ENCODE data around the gene KRTAP1-3. TPM values are rescaled to one million over a fixed set of nuclear protein-coding genes. Genes with fewer than 3 reads are reported as not detected.
"Not testable (repeated sequence)": the region's sequence is repeated elsewhere in the genome, so short reads cannot be mapped to it uniquely, and the experiment has no call there.

The KRTAP1-3 gene
- total RNA-seq, 1 experiment from 2014 or later = not detected

DNA sequence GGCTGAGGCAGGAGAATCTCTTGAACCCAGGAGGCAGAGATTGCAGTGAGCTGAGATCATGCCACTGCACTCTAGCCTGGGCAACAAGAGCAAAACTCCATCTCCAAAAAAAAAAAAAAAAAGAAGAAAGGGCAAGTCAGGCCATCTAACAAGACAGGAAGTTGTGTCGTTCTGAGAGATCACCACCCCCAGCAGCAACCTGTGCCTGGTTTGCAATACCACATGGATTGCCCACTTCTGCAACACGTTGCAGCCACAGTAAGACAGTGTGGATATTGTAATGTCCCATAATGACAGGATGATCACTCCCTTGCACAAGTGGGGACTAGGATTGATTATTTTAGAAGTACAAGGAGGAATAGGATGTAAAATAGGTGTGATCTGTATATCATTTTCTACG, 34.4 kb upstream of the KRTAP1-3 start (continued):
- TF ChIP-seq, protein P1, sequence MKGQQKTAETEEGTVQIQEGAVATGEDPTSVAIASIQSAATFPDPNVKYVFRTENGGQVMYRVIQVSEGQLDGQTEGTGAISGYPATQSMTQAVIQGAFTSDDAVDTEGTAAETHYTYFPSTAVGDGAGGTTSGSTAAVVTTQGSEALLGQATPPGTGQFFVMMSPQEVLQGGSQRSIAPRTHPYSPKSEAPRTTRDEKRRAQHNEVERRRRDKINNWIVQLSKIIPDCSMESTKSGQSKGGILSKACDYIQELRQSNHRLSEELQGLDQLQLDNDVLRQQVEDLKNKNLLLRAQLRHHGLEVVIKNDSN (CRISPR knock-in tag; IDR thresholded peaks at IDR 0.05) = no peak
- TF ChIP-seq NFATC4 (CRISPR knock-in tag; IDR thresholded peaks at IDR 0.05) = no peak
- TF ChIP-seq RELA (CRISPR knock-in tag; IDR thresholded peaks at IDR 0.05; ENCODE audit: borderline replicate concordance) = no peak

DNA sequence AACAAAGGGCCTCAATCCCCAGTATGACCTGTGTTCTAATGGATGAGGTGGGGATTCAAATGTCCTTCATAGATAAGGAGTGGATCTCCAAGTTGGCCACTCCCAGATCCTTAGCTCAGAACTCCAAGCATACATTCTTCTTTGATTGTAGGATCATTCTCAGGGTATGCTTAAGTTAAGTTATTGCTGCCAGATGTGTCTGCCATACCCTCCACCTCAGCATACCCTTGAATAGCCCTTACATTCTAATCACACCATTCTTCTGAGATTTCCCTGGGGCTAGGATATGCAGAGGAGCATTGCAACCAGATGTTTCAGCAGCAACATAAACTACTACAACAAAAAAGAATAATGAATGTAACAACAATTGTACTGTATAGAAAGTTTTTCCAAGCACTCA, 32.6 kb upstream of the KRTAP1-3 start:
- ChIA-PET CTCF (no interaction called here), POLR2A (no interaction called here)
- H3K4me3 Mint-ChIP-seq = no peak overlapping the region
- H3K27ac Mint-ChIP-seq = no peak overlapping the region
- H3K4me1 Mint-ChIP-seq = peaks cover 4% of the 10 kb centered on the region; the same call in 1 of the 2 replicates
- no peaks in the 10 kb centered on the region for H3K27me3 Mint-ChIP-seq (ENCODE audit: low read depth)
- TF ChIP-seq ZNF138 (CRISPR knock-in tag; conservative IDR thresholded peaks at IDR 0.05) = no peak
- TF ChIP-seq TEAD1 (CRISPR knock-in tag; IDR thresholded peaks at IDR 0.05) = no peak
- TF ChIP-seq MYBL2 (CRISPR knock-in tag; IDR thresholded peaks at IDR 0.05) = no peak
- no peak for TF ChIP-seq ZNF317 (CRISPR knock-in tag; IDR thresholded peaks at IDR 0.05; ENCODE audit: borderline replicate concordance, low read depth)
- no peak for TF ChIP-seq TP53 (CRISPR knock-in tag; IDR thresholded peaks at IDR 0.05)
- TF ChIP-seq, protein P2, sequence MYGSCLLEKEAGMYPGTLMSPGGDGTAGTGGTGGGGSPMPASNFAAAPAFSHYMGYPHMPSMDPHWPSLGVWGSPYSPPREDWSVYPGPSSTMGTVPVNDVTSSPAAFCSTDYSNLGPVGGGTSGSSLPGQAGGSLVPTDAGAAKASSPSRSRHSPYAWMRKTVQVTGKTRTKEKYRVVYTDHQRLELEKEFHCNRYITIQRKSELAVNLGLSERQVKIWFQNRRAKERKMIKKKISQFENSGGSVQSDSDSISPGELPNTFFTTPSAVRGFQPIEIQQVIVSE (CRISPR knock-in tag; IDR thresholded peaks at IDR 0.05; ENCODE audit: borderline replicate concordance) = no peak
- no peak for TF ChIP-seq IRF2 (CRISPR knock-in tag; IDR thresholded peaks at IDR 0.05; ENCODE audit: borderline replicate concordance, low read depth)
- H3K9me3 Mint-ChIP-seq = no peaks in the 10 kb centered on the region
- no peaks in the 10 kb centered on the region for H3K36me3 Mint-ChIP-seq
- DNase-seq (ENCODE audit: low spot score) (no peak), ATAC-seq (no peak)

DNA sequence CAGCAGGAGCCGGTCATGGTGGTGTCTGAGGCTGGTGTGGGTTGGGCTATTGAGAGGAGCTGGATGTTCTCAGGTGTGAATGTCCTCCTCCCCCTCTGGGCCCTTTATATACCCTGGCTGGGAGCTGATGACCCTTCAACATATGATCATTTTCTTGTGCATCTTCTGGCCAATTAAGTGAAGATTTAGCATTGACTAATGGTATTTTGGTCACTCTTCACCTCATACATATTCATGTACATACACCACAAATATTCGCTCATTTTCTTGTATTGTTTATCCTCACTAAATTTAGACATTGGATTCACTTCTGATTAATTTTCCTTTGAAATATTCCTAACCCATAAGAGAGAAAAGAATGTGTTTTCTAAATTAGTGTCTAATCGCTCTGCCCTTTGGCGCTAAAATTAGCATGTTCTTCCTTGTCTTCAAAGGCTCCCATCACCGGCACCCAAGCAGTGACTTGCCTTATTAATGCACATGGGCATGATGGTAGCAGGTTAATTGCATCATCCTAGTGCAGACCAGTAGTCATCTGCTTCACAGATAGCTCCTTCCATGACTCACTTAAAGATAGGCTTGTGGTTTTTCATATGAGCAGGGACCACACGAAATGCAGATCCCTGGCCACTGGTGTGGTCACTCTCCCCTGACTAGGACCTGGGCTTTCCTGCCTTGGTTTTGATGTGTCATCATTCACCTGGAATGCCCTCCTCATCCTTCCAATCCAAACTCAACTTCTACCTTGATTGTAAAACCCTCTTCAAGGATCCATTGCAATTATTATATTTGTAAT, 31.4 kb upstream of the KRTAP1-3 start, which contains the start of gene KRTAP2-4:
TSS of gene KRTAP2-4 (minus strand) at position 51 of the 796 bp plus-strand sequence. CDS start at position 17, 34 bp downstream.
- Mint-ChIP-seq H3K27ac (no peak within 1 kb of the TSS), H3K36me3 (no peaks in the 10 kb centered on the region), H3K4me1 (peaks cover 4% of the 10 kb centered on the region; the same call in 1 of the 2 replicates), H3K9me3 (no peaks in the 10 kb centered on the region), H3K4me3 (no peak within 1 kb of the TSS), H3K27me3 (ENCODE audit: low read depth) (no peaks in the 10 kb centered on the region)
- DNase-seq (ENCODE audit: low spot score) (no peak), ATAC-seq (no peak)
- ChIA-PET POLR2A (no interaction called here), CTCF (no interaction called here)
- TF ChIP-seq, protein P3, sequence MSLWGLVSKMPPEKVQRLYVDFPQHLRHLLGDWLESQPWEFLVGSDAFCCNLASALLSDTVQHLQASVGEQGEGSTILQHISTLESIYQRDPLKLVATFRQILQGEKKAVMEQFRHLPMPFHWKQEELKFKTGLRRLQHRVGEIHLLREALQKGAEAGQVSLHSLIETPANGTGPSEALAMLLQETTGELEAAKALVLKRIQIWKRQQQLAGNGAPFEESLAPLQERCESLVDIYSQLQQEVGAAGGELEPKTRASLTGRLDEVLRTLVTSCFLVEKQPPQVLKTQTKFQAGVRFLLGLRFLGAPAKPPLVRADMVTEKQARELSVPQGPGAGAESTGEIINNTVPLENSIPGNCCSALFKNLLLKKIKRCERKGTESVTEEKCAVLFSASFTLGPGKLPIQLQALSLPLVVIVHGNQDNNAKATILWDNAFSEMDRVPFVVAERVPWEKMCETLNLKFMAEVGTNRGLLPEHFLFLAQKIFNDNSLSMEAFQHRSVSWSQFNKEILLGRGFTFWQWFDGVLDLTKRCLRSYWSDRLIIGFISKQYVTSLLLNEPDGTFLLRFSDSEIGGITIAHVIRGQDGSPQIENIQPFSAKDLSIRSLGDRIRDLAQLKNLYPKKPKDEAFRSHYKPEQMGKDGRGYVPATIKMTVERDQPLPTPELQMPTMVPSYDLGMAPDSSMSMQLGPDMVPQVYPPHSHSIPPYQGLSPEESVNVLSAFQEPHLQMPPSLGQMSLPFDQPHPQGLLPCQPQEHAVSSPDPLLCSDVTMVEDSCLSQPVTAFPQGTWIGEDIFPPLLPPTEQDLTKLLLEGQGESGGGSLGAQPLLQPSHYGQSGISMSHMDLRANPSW (CRISPR knock-in tag; conservative IDR thresholded peaks at IDR 0.05; ENCODE audit: low read depth) = no peak
- TF ChIP-seq GABPB1 (CRISPR knock-in tag; IDR thresholded peaks at IDR 0.05) = 0 out of 2 replicates have a peak, but pooled peaks have one; percentile 17

DNA sequence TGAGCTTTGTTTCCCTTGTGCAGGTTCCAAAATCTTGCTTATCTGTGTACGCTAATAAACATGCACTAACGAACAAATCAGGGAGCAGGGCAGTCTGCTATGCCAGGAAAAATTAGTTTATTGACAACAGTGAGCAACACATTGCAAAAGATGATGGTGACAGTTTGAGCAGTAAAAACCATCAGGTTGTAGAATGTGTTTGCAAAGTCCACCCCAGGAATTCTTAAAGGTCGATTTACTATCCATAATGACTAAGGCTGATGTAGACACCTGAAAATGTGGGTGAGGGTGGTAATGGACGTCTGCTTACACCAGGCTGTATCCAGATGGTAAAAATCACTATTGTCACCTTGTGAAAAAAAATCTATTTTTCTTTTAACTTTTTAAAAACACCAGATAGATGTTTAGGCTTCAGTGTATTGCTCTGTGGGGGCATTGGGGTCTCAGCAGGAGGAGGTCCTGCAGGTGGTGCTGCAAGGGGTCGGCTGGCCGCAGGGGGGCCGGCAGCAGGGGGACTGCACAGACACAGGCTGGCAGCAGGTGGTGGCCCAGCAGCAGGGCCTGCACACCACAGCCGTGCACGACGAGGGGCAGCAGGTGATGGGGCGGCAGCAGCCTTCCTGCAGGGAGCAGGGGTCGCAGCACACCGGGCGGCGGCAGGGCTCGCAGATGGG, 30.5 kb upstream of the KRTAP1-3 start:
- H3K9me3 Mint-ChIP-seq; H3K4me1 Mint-ChIP-seq; H3K36me3 Mint-ChIP-seq; DNase-seq (ENCODE audit: low spot score); H3K27me3 Mint-ChIP-seq (ENCODE audit: low read depth); H3K4me3 Mint-ChIP-seq; POLR2A ChIA-PET; H3K27ac Mint-ChIP-seq; ATAC-seq: not testable (repeated sequence)
- CTCF ChIA-PET = interaction anchor here (0.5 kb wide), 1 partner anchor 484 kb away, joined by 3 read pairs; no protein-coding TSS in a partner anchor
- TF ChIP-seq ZNF423 (CRISPR knock-in tag; IDR thresholded peaks at IDR 0.05) = peak; percentile 51; the same call in 1 of the 2 replicates
